Loucy (cell line): ENCODE measurements around the gene JAZF1.

Source experiments
- CTCF ChIP-seq: fragments of 200-600 bp; sonication (generic); conservative IDR thresholded peaks from 2 replicates; pipeline ENCODE4 v1.5.1; 2014; ENCODE audit warnings: mild to moderate bottlenecking, antibody characterized with exemption, low read length
- EZH2phosphoT487 ChIP-seq: fragments of 200-600 bp; IDR thresholded peaks from 2 replicates; pipeline ENCODE4 v1.6.1; 2018; ENCODE audit warnings: antibody characterized with exemption, mild to moderate bottlenecking, moderate library complexity, borderline replicate concordance

- TF ChIP-seq CTCF = no peak
- TF ChIP-seq EZH2phosphoT487 = no peak
Measured at GRCh38 chr7:28068811-28069216, 111.8 kb downstream of the JAZF1 start.
